Measurements from ENCODE around the gene KIAA0319L.

Gene KIAA0319L

DNA sequence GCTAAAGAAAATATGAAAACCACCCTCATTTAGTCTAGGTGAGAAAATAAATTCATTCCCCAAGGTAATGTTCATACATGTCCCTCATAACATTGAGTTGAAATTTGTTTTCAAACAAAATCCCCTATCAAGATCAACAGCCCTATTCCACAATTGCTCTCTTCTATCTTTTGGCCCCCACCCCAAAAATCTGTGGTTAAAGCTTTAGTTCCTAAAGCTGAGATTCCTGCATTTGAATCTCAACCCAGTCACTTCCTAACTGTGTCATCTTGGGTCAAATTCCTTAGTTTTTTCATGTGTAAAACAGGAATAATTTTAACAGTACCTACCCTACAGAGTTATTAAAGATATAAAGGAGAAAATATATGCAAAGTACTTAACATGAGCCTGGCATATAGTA is 22.0 kb downstream of the KIAA0319L start:
- no peak for DNase-seq

DNA sequence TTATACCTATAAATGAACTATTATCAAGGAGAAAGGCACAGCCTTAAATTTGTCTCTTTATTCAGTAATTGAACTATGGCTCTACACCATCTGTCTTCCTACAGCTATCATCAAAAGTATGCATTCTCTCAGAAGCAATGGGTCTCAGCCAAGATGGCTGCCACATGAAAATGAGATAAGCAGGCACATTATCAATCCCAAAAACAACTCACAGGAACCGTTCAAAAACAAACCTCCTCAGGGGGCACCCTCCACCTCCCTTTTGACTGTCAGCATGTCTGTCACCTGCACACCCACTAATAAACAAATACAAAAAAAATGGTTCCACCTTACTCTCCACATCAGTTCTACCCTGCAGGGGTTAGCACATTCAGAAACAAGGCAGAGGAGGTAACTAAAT is 23.6 kb downstream of the KIAA0319L start:
- no peak for DNase-seq

DNA sequence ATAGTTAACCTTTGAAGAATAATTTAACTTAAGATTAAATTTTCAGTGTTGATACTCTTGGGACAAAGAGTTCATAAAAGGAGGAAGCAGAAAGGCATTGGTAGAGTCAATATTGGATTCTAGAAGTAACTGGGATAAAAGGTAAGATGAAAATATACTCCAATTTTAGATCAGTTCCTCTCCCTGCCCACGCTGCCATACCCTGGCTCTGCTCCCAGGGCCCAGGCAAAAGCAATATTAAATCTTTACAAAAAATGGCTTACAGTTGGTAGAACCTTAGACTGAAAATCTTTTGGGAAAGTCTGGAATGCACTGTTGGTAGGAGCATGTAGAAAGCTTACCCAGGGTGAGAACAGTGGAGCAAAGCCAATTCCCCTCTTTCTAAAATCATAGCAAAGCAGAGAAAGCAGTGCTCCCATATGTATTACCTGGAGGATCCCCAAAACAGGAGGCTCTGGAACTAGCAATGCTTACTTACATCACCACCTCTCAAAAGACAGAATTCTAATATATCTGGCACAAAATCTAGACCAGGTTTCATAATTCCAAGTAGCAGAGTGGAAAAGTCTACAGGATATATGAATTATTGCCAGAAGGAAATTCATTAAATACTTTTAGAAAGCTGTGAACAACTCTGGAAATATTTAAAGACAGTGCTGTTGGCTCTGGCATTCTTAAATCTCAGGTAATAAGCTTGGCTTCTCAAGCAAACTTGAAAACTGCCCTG is 24.5 kb downstream of the KIAA0319L start:
- DNase-seq, result no peak

DNA sequence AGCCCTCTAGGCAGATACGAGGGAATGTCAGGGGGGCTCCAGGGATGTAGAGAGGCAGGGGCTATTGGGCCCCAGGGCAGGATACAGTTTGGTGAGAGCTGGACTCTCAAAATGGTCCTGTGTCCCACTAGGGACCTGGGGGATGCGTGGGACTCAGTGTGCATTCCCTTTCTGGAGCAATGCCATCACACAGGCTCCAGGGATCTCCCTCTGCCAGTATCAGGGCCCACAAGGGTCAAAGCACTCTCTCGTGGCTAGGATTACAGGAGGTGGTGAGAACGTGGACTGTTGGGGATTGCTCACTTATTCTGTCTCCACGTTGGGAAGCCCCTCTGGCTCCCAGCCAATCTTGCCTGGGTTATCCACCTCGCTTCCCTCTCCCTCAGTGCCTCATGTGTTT is 25.8 kb downstream of the KIAA0319L start:
- DNase-seq, result no peak

DNA sequence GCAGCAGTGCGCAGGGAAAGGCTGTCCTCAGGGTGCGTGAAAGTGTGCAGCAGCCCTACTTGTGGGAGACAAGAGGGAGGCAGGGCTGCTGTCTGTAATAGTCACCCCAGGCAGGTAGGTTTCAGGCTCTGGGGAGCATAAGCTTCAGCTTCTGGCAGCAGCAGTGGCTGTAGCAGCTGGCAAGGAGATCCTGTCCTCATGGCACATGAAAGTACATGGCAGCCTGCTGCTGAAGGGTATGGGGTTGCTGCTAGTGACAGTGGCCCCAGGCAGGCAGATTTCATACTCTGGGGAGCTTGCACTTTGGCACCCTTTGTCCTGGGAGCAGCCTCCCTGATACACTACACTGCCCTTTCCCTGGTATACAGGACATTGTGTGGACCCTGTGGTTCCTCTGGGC is 26.3 kb downstream of the KIAA0319L start:
- DNase-seq, result no peak

DNA sequence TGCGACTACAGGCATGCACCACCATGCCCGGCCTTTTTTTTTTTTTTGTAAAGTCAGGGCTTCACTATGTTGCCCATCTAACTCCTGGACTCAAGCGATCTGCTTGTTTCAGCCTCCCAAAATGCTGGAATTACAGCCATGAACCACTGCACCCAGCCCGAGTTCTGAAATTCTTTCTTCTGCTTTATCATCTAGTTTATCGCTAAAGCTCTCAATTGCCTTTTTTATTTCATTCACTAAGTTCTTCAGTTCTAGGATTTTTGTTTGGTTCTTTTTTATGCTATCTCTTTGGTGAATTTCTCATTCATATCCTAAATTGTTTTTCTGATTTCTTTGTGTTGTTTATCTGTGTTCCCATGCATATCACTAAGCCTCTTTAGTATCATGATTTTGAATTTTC is 27.0 kb downstream of the KIAA0319L start:
- no peak for DNase-seq

DNA sequence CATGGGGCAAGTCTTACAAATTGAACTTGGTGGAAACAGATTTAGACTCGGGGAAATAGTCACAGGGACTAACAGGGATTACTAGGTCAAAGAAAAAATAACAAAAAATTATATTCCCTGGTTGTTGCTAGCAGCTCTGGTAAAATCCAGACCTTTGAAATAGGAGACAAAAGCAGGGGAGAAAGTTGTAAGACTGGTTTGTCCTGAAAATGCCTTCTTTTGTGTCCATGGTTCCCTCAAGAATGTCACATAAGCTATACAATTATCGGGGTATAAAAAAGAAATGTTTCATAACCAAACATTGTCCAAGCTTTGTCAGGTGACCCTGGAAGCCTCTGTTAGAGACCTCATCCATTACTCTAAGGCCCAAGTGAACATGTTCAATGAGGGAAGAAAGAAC is 33.1 kb downstream of the KIAA0319L start:
- DNase-seq, result no peak

DNA sequence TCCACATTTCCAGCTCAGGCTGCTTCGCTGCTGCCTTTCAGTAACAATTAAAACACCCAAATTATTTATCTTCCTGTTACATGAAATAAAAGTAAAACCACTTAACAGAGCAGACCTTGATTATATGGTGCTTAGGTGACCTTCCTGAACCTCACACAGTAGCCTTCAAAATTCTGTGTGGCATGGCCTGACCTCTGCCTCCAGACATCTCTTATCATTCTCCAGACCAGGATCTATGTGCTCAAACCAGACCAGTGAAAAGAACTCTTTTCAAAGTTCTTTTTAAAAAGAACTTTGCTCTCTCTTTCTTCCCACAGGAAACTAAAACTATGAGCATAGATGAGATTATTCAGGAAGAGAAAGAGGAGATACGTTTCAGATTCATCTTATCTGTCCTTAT is 37.8 kb downstream of the KIAA0319L start:
- DNase-seq, result no peak

DNA sequence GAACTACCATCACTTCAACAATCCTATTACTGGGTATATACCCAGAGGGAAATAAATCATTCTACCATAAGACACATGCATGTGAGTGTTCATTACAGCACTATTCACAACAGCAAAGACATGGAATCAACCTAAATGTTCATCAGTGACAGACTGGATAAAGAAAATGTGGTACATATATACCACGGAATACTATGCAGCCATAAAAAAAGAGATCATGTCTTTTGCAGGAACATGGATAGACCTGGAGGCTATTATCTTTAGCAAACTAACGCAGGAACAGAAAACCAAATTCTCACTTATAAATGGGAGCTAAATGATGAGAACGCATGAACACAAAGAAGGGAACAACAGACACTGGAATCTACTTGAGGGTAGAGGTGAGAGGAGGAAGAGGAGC is 39.0 kb downstream of the KIAA0319L start:
- no peak for DNase-seq

DNA sequence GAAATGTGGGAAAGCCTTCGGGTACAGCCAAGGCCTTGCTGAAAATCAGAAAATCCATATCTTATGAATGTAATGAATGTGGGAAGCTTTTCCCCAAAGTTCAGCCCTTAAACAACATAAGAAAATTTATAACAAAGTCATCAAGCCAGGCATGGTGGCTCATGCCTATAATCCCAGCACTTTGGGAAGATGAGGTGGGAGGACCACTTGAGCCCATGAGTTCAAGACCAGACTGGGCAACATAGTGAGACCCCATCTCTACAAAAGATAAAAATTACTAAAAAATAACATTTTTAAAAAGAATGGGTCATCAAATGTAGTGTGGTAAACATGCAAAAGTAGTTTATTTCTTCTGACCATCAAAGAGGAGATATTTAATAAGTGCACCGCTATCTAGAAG is 45.9 kb downstream of the KIAA0319L start:
- DNase-seq, result no peak

DNA sequence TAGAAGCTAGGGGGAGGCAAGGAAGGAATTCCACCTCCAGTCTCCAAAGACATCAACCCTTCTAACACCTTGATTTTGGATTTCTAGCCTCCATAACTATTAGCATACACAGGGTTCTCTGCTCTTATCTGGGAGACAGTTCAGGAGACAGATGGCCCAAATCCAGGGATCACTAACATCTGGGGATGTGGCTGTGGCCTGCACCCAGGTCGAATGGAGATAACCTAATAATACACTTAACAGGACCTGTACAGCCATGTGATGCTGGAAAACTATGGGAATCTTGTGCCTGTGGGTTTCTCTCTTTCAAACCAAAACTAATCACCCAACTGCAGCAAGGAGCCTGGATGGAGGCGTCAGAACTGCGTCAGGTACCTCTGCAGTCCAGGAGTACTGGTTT is 47.6 kb downstream of the KIAA0319L start:
- DNase-seq, result no peak

DNA sequence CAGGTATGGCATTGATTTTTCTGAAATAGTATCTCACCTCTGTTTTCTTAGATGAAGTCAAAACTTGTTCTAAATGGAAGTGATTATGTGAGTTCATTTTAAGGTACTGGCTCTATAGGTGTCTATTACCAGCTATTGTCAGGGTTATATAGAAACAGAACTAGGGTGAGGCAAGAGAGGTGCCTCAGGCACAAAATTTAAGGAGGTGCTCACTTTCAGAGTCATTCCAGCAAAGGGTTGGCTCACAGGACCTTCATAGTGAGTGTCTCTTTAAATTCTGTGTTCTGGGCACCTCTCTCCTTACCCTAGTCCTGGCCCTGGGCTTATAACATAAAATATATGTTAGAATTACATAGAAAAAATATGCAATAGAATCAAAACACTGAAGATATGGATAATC is 49.3 kb downstream of the KIAA0319L start:
- no peak for DNase-seq

DNA sequence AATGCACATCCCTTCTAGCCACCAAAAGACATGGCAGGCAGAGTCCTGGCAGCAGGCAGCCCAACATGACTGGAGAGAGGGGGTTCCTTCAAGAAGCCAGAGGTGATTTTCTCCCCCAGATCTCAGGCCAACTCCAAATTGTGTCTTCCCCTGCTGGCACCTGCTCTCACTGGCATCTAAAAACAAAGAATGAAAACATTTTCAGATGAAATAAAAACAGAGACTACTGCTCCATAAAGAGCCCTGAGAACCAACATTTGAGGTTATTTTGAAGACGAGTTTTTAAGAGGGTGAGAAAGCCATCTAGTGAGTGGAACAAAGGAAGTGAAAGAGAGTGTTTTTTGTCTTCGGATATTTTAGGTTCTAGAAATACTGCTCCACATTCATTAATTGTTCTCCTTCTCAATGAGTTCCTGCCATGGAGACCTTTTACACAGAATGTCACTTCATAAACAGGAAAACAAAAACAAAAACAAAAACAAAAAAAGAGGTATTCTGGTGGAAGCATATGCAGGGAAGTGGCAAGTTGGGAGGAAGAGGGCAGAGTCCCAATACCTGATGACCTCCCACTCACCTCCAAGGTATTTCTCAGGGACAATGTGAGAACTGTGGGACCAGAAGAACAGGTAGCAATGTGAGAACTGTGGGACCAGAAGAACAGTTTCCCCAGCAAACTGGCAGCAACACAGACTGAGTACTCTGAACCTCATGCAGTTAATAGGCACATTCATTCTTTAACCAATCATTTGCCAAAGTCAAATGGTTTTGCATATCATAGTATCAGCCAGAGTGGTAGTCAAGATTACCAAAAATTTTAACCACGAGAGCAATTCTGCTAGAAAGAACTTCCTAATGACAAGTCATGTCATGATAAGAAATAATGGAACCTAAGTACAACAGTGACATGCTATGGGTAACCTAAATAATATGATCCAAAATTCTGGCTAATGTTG is 50.0 kb downstream of the KIAA0319L start:
- DNase-seq, result peak; percentile 24

DNA sequence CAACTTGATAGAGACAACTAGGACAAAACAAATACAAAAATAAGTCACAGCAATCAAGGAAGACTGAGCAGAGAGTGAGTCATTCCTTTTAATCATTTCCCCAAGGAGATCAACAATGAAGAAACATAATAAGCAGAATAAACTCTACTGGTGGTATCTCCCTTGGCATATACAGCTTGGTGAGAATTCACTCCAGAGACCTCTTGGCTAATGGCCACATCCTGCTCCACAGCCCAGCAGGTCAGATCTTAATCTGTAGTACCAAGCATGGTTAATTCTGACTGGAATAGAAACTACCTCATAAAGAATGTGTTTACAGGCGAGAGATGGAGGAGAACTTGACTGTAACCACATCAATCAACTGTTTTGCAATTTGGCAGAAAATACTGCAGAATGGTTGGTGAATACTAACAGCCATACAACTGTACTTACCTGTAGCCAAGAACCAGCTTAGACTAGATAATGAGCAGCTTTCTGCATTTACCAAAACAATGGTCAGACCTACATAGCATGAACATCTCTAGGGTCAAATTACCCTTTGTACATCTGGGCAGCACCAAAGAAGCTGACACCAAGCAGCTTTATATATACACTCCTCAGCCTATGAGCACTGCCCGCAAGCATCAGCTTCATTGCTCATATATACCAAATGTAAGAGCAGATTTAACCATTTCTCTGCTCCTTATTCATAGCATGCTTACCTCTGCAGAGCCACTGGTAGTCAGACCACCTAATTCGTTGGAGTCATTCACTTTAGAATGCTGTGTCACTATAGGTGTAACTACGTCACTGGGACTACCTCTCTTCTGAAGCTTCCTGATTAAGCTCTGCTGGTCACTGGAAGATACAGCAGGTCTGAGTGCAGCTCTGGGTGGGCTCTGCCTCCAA is 51.0 kb downstream of the KIAA0319L start:
- peak; percentile 69 for DNase-seq

DNA sequence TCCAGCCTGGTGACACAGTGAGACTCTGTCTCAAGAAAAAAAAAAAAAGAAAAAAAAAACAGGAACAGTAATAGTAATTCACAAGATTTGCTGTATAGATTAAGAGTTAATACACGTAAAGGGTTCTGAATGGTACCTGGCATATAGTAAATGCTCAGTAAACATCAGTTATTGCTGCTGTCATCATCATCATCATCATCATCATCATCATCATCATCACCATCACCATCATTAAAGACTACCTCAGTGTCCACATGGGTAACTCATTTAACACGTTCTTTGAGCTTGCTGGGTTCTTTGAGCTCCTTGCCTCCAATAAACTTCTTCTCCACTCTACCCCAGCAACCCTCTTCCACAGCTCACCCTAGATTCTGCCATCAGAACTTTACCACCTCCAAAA is 55.0 kb downstream of the KIAA0319L start:
- DNase-seq, result no peak

DNA sequence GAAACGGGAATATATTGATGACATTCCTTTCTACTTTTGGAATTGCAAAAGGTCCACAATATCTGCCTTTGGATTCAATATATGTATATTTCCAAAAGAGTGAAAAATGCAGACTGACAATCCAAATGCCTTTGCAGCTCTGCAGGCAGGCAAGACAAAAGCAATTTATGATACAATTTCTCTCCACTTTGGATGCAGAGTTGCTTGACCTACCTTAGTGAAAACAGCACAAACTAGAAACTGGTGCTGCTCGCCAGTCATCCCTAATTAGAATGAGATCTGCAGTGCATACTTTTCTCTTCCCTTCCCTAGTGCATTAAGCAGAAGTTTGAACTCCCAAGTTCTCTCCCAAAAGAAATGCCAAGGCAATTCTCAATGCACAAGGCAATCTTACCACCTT is 56.8 kb downstream of the KIAA0319L start:
- no peak for DNase-seq

DNA sequence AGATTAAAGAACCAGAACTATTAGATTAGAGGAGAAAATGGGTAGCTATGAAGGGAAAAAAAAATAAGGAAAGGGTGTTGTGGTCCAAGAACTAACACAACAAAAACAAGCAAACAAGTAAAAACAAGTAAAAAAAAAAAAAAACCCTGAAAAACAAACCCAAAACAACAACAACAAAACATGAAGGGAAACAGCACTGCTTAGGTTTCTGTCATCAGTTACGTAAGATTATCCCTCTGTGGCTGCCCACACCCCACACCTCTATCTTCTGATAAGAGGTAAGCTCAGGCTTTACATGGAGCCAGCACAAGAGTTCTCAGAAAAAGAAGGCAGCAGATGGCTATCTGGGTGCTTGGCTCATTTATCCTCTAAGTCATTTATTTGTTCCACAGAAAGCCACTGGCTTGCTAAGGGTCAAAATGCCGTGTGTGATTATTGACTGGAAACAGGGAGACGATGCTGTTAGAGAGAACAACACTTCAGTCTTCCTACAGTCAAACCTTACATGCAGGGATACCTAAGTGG is 57.5 kb downstream of the KIAA0319L start:
- DNase-seq, result peak; percentile 37

DNA sequence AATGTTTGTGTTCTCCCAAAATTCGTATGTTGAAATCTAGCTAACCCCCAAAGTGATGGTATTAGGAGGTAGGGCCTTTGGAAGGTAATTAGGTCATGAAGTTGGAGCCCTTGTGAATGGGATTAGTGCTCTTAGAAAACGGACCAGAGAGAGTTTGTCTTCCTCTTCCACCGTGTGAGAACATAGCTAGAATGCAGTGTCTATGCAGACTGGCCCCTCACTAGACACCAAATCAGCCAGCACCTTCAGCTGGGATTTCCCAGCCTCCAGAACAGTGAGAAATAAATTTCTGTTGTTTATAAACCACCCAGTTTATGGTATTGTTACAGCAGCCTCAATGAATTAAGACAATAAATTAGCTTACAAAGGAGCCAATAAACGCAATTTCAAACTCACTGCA is 58.0 kb downstream of the KIAA0319L start:
- DNase-seq, result no peak

DNA sequence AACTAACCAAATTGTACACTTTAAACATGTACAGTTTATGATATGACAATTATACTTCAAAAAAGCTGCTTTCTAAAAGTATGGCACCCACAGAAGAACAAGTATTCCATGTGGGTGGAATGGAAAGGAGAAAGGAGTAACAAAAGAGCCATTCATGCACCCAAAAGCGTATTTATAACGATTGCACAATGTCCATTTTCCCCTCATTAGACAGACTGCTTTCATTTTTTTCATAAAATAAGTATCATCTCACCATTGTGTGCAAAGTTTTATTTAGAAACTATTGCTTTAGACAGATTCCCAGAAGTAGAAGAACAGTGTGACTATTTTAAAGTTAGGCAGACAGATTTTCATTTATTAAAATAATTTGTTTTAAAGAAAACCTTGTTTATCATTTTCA is 59.6 kb downstream of the KIAA0319L start:
- no peak for DNase-seq

DNA sequence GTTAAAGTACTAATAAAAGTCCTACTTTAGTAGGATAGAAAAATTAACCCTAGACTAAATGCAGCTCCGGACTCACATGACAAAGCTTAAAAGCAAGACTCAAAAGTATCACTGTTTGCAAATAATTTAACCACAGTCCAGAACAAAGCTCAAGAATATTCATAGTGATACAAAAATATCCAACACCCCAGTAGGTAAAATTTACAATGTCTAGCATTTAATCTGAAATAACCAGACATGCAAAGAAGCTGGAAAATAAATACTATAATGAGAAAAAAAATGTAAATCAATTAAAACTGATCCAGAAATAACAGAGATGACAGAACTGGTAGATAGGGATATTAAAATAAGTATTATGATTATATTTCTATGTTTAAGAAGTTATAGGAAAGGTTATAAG is 67.0 kb downstream of the KIAA0319L start:
- DNase-seq, result no peak

DNA sequence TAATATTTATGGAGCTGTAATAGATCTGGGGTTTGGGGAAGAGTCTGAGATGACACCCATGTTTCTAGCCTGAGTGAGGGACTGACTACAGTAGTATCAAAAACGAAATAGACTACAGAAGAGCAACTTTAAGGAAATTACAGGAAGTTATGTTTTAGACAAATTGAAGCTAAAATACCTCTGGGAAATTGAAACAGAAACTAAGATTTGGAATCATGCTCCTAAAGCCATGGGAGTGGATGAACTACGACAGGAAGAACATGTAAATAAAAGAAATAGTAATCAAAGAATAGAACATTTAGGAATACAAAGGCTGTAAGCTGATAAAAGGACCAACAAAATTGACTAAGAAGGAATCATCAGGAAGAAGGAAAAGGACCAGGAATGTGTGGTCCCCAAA is 68.9 kb downstream of the KIAA0319L start:
- DNase-seq, result no peak

DNA sequence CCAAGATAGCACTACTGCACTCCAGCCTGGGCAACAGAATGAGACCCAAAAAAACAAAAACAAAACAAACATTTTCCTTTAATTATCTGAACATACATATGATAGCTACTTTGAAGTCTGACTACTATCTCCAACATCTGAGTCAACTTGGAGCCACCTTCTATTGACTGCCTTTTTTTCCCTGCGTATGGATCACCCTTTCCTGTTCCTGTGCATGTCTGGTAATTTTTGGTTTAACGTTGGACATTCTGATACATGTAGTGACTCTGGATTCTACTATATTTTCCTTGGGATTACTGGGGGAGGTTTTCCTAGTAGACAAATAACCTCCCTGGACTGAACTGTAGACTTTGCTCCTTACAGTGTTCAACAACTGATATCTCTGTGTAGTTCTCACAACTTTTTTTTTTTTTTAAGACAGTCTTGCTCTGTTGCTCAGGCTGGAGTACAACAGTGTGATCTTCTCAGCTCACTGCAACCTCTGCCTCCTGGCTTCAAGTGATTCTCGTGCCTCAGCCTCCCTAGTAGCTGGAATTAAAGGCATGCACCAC is 70.3 kb downstream of the KIAA0319L start:
- DNase-seq, result no peak

DNA sequence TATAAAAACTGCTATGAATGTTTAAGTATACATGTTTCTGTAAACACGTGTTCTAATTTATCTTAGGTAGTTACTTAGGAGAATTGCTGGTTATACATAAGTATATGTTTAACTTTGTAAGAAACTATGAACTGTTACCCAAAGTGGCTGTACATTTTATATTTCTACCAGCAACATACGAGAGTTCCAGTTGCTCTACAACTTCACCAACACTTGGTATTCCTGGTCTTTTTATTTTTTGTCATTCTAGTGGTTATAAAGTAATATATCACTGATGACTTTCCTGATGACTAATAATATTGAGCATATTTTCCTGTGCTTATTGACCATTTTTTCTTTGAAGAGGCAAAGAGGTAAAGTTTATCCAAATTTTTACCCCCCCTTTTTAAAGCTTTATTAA is 76.0 kb downstream of the KIAA0319L start:
- no peak for DNase-seq

Measured in CD4-positive, alpha-beta T cell treated with Interleukin-6 for 4 hours (primary cell).